WTC11 (cell line): ENCODE data around the gene ITPR2. TPM values are rescaled to one million over a fixed set of nuclear protein-coding genes. Genes with fewer than 3 reads are reported as not detected.
"Not testable (repeated sequence)": the region's sequence is repeated elsewhere in the genome, so short reads cannot be mapped to it uniquely, and the experiment has no call there.

ENCODE experiments used
- ATAC-seq: fragments of 200-7000 bp; cut with Tn5 transposase; 2 replicates; pipeline ENCODE4 v1.10.0; 2021; ENCODE audit warnings: mild to moderate bottlenecking, moderate library complexity
- CTCF ChIA-PET: fragments of 300-600 bp; sonication (Branson Sonifier 250); formaldehyde crosslinking; loops from one replicate; lab custom pipeline; 2021; ENCODE audit warnings: antibody characterized with exemption; lab: Charles Lee
- POLR2A ChIA-PET: fragments of 350-600 bp; sonication (Branson Sonifier 250); formaldehyde crosslinking; loops from one replicate; lab custom pipeline; 2021; ENCODE audit warnings: antibody characterized with exemption; lab: Charles Lee
- DNase-seq: peaks from one replicate; pipeline ENCODE4 v3.0.0; 2021; ENCODE audit warnings: low spot score
- H3K27ac Mint-ChIP-seq: 2 replicates; pipeline ENCODE4 v1.8.0; 2021; ENCODE audit warnings: mixed read lengths
- H3K27me3 Mint-ChIP-seq: 2 replicates; pipeline ENCODE4 v1.8.0; 2021; ENCODE audit warnings: low read depth, mild to moderate bottlenecking, moderate library complexity, mixed read lengths
- H3K36me3 Mint-ChIP-seq: 2 replicates; pipeline ENCODE4 v1.8.0; 2021; ENCODE audit warnings: mixed read lengths
- H3K4me1 Mint-ChIP-seq: 2 replicates; pipeline ENCODE4 v1.8.0; 2022; ENCODE audit warnings: mixed read lengths
- H3K4me3 Mint-ChIP-seq: 2 replicates; pipeline ENCODE4 v1.8.0; 2021; ENCODE audit warnings: mild to moderate bottlenecking, moderate library complexity, mixed read lengths
- H3K9me3 Mint-ChIP-seq: 2 replicates; pipeline ENCODE4 v1.8.0; 2021; ENCODE audit warnings: mixed read lengths
- CBFB ChIP-seq: sonication (generic); formaldehyde crosslinking; IDR thresholded peaks from 2 replicates; pipeline ENCODE4 v1.8.1; 2022; ENCODE audit warnings: mild to moderate bottlenecking, low read depth, missing genetic modification reagents
- CREB1 ChIP-seq: sonication (generic); formaldehyde crosslinking; IDR thresholded peaks from 2 replicates; pipeline ENCODE4 v1.8.0; 2023; ENCODE audit warnings: mild to moderate bottlenecking, missing genetic modification reagents
- CREM ChIP-seq: sonication (generic); formaldehyde crosslinking; IDR thresholded peaks from 2 replicates; pipeline ENCODE4 v1.8.1; 2022; ENCODE audit warnings: mild to moderate bottlenecking, missing genetic modification reagents, moderate library complexity
- ETV6 ChIP-seq: sonication (generic); formaldehyde crosslinking; IDR thresholded peaks from 2 replicates; pipeline ENCODE4 v1.8.1; 2022; ENCODE audit warnings: mild to moderate bottlenecking, missing genetic modification reagents
- FOXJ3 ChIP-seq: sonication (generic); formaldehyde crosslinking; IDR thresholded peaks from 2 replicates; pipeline ENCODE4 v1.9.0; 2021; ENCODE audit warnings: missing genetic modification reagents, mild to moderate bottlenecking, borderline replicate concordance
- GRHL2 ChIP-seq: fragments of 250-450 bp; sonication (Bioruptor Pico); IDR thresholded peaks from 2 replicates; pipeline ENCODE4 v1.8.0; 2022; ENCODE audit warnings: mild to moderate bottlenecking, moderate library complexity; ENCODE audit not compliant: insufficient replicate concordance, severe bottlenecking
- HMGXB4 ChIP-seq: sonication (generic); formaldehyde crosslinking; IDR thresholded peaks from 2 replicates; pipeline ENCODE4 v1.8.1; 2023; ENCODE audit warnings: mild to moderate bottlenecking, moderate library complexity, missing genetic modification reagents
- IRF1 ChIP-seq: sonication (generic); formaldehyde crosslinking; IDR thresholded peaks from 2 replicates; pipeline ENCODE4 v1.8.0; 2023; ENCODE audit warnings: missing genetic modification reagents
- NFATC4 ChIP-seq: fragments of 250-450 bp; sonication (Bioruptor Pico); IDR thresholded peaks from 2 replicates; pipeline ENCODE4 v1.9.0; 2021; ENCODE audit warnings: mild to moderate bottlenecking
- NFE2L1 ChIP-seq: sonication (generic); formaldehyde crosslinking; IDR thresholded peaks from 2 replicates; pipeline ENCODE4 v1.8.1; 2023; ENCODE audit warnings: missing genetic modification reagents
- NFYB ChIP-seq: sonication (generic); formaldehyde crosslinking; conservative IDR thresholded peaks from 2 replicates; pipeline ENCODE4 v1.8.0; 2022; ENCODE audit warnings: low read depth, missing genetic modification reagents
- RELA ChIP-seq: sonication (generic); formaldehyde crosslinking; IDR thresholded peaks from 2 replicates; pipeline ENCODE4 v1.8.1; 2022; ENCODE audit warnings: missing genetic modification reagents, mild to moderate bottlenecking, borderline replicate concordance
- RORB ChIP-seq: fragments of 250-450 bp; sonication (Bioruptor Pico); IDR thresholded peaks from 2 replicates; pipeline ENCODE4 v1.9.0; 2021; ENCODE audit warnings: mild to moderate bottlenecking
- TEAD1 ChIP-seq: sonication (generic); formaldehyde crosslinking; IDR thresholded peaks from 2 replicates; pipeline ENCODE4 v1.8.0; 2022; ENCODE audit warnings: mild to moderate bottlenecking, missing genetic modification reagents
- USF1 ChIP-seq: sonication (generic); formaldehyde crosslinking; IDR thresholded peaks from 2 replicates; pipeline ENCODE4 v1.8.0; 2022; ENCODE audit warnings: mild to moderate bottlenecking, missing genetic modification reagents
- ZNF121 ChIP-seq: sonication (generic); formaldehyde crosslinking; IDR thresholded peaks from 2 replicates; pipeline ENCODE4 v1.8.0; 2023; ENCODE audit warnings: missing genetic modification reagents
- ZNF232 ChIP-seq: sonication (generic); formaldehyde crosslinking; IDR thresholded peaks from 2 replicates; pipeline ENCODE4 v1.8.0; 2022; ENCODE audit warnings: mild to moderate bottlenecking, missing genetic modification reagents
- ZNF263 ChIP-seq: sonication (generic); formaldehyde crosslinking; IDR thresholded peaks from 2 replicates; pipeline ENCODE4 v1.8.1; 2022; ENCODE audit warnings: low read depth, mild to moderate bottlenecking, moderate library complexity, missing genetic modification reagents
- ZNF396 ChIP-seq: fragments of 250-450 bp; sonication (Bioruptor Pico); IDR thresholded peaks from 2 replicates; pipeline ENCODE4 v1.8.0; 2021; ENCODE audit warnings: mild to moderate bottlenecking, moderate library complexity, borderline replicate concordance
- ZNF671 ChIP-seq: fragments of 250-450 bp; sonication (Bioruptor Pico); IDR thresholded peaks from 2 replicates; pipeline ENCODE4 v1.8.0; 2021; ENCODE audit warnings: mild to moderate bottlenecking
- total RNA-seq: library from RNA; stranded (reverse); gene quantifications from 3 replicates; pipeline ENCODE4 v1.2.3, GENCODE V29; 2021
- TF ChIP-seq, protein P1 (sequence below): sonication (generic); formaldehyde crosslinking; IDR thresholded peaks from 2 replicates; pipeline ENCODE4 v1.8.1; 2023; ENCODE audit warnings: mild to moderate bottlenecking, missing genetic modification reagents
- TF ChIP-seq, protein P2 (sequence below): fragments of 250-450 bp; sonication (Bioruptor Pico); IDR thresholded peaks from 2 replicates; pipeline ENCODE4 v2.1.2; 2022; ENCODE audit warnings: mild to moderate bottlenecking, moderate library complexity
- TF ChIP-seq, protein P3 (sequence below): sonication (generic); formaldehyde crosslinking; IDR thresholded peaks from 2 replicates; pipeline ENCODE4 v1.8.0; 2022; ENCODE audit warnings: mild to moderate bottlenecking, missing genetic modification reagents
- TF ChIP-seq, protein P4 (sequence below): sonication (generic); formaldehyde crosslinking; IDR thresholded peaks from 2 replicates; pipeline ENCODE4 v1.8.1; 2022; ENCODE audit warnings: mild to moderate bottlenecking, moderate library complexity, missing genetic modification reagents

ITPR2 gene
- total RNA-seq, 1 experiment from 2014 or later = 50.7 TPM

GRCh38 chr12:26517320-26517719 lies 315.7 kb downstream of the ITPR2 start:
- POLR2A ChIA-PET, CTCF ChIA-PET, H3K36me3 Mint-ChIP-seq, DNase-seq, ATAC-seq, H3K27me3 Mint-ChIP-seq, H3K4me3 Mint-ChIP-seq, H3K9me3 Mint-ChIP-seq, H3K27ac Mint-ChIP-seq: not testable (repeated sequence)
- H3K4me1 Mint-ChIP-seq = peaks cover 37% of the 10 kb centered on the region

GRCh38 chr12:26514364-26514763 lies 318.6 kb downstream of the ITPR2 start:
- Mint-ChIP-seq H3K9me3 (peaks cover 4% of the 10 kb centered on the region), H3K27ac (no peak overlapping the region), H3K36me3 (peaks cover 4% of the 10 kb centered on the region), H3K4me3 (no peak overlapping the region), H3K27me3 (no peaks in the 10 kb centered on the region), H3K4me1 (peaks cover 55% of the 10 kb centered on the region)
- POLR2A ChIA-PET = no interaction called here
- ATAC-seq (no peak), DNase-seq (no peak)
- CTCF ChIA-PET = interaction anchor here (1.2 to 1.3 kb wide), 2 partner anchors 11 to 187 kb away, joined by 4 to 7 read pairs; no protein-coding TSS in a partner anchor
- TF ChIP-seq ZNF232 = no peak
- TF ChIP-seq, protein P1, sequence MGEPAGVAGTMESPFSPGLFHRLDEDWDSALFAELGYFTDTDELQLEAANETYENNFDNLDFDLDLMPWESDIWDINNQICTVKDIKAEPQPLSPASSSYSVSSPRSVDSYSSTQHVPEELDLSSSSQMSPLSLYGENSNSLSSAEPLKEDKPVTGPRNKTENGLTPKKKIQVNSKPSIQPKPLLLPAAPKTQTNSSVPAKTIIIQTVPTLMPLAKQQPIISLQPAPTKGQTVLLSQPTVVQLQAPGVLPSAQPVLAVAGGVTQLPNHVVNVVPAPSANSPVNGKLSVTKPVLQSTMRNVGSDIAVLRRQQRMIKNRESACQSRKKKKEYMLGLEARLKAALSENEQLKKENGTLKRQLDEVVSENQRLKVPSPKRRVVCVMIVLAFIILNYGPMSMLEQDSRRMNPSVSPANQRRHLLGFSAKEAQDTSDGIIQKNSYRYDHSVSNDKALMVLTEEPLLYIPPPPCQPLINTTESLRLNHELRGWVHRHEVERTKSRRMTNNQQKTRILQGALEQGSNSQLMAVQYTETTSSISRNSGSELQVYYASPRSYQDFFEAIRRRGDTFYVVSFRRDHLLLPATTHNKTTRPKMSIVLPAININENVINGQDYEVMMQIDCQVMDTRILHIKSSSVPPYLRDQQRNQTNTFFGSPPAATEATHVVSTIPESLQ (CRISPR knock-in tag) = no peak
- no peak for TF ChIP-seq RORB
- TF ChIP-seq ZNF121 (CRISPR knock-in tag) = no peak
- no peak for TF ChIP-seq GRHL2 (CRISPR knock-in tag)
- no peak for TF ChIP-seq NFATC4
- TF ChIP-seq HMGXB4 (CRISPR knock-in tag) = no peak
- TF ChIP-seq IRF1 = no peak
- TF ChIP-seq, protein P2, sequence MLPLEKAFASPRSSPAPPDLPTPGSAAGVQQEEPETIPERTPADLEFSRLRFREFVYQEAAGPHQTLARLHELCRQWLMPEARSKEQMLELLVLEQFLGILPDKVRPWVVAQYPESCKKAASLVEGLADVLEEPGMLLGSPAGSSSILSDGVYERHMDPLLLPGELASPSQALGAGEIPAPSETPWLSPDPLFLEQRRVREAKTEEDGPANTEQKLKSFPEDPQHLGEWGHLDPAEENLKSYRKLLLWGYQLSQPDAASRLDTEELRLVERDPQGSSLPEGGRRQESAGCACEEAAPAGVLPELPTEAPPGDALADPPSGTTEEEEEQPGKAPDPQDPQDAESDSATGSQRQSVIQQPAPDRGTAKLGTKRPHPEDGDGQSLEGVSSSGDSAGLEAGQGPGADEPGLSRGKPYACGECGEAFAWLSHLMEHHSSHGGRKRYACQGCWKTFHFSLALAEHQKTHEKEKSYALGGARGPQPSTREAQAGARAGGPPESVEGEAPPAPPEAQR (CRISPR knock-in tag) = no peak
- TF ChIP-seq TEAD1 (CRISPR knock-in tag) = no peak
- TF ChIP-seq ZNF671 (CRISPR knock-in tag) = no peak
- no peak for TF ChIP-seq CBFB (CRISPR knock-in tag)
- no peak for TF ChIP-seq ZNF263 (CRISPR knock-in tag)
- no peak for TF ChIP-seq NFYB

GRCh38 chr12:26513363-26514043 lies 319.5 kb downstream of the ITPR2 start:
- POLR2A ChIA-PET = interaction anchor here (0.7 kb wide), 1 partner anchor 100 kb away, joined by 5 read pairs; no protein-coding TSS in a partner anchor
- ATAC-seq = no peak
- no peaks in the 10 kb centered on the region for H3K27me3 Mint-ChIP-seq
- peaks cover 62% of the 10 kb centered on the region for H3K4me1 Mint-ChIP-seq
- H3K9me3 Mint-ChIP-seq = peaks cover 4% of the 10 kb centered on the region
- CTCF ChIA-PET = interaction anchor here (1.2 to 1.3 kb wide), 2 partner anchors 12 to 188 kb away, joined by 4 to 7 read pairs; no protein-coding TSS in a partner anchor
- H3K4me3 Mint-ChIP-seq = no peak overlapping the region
- H3K27ac Mint-ChIP-seq = peak overlapping the region; percentile 54
- DNase-seq = no peak
- H3K36me3 Mint-ChIP-seq = peaks cover 4% of the 10 kb centered on the region
- TF ChIP-seq, protein P3, sequence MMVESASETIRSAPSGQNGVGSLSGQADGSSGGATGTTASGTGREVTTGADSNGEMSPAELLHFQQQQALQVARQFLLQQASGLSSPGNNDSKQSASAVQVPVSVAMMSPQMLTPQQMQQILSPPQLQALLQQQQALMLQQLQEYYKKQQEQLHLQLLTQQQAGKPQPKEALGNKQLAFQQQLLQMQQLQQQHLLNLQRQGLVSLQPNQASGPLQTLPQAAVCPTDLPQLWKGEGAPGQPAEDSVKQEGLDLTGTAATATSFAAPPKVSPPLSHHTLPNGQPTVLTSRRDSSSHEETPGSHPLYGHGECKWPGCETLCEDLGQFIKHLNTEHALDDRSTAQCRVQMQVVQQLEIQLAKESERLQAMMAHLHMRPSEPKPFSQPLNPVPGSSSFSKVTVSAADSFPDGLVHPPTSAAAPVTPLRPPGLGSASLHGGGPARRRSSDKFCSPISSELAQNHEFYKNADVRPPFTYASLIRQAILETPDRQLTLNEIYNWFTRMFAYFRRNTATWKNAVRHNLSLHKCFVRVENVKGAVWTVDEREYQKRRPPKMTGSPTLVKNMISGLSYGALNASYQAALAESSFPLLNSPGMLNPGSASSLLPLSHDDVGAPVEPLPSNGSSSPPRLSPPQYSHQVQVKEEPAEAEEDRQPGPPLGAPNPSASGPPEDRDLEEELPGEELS = no peak
- TF ChIP-seq FOXJ3 (CRISPR knock-in tag) (no peak), CREM (CRISPR knock-in tag) (no peak), RELA (CRISPR knock-in tag) (no peak), CREB1 (CRISPR knock-in tag) (no peak), CBFB (CRISPR knock-in tag) (no peak), ETV6 (CRISPR knock-in tag) (no peak), USF1 (CRISPR knock-in tag) (no peak), NFE2L1 (CRISPR knock-in tag) (no peak), ZNF396 (no peak)
- TF ChIP-seq, protein P4, sequence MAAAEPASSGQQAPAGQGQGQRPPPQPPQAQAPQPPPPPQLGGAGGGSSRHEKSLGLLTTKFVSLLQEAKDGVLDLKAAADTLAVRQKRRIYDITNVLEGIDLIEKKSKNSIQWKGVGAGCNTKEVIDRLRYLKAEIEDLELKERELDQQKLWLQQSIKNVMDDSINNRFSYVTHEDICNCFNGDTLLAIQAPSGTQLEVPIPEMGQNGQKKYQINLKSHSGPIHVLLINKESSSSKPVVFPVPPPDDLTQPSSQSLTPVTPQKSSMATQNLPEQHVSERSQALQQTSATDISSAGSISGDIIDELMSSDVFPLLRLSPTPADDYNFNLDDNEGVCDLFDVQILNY (CRISPR knock-in tag) = no peak
